HCT116 (cell line): ENCODE data around the gene APOBEC3G.

Experiments used
- CEBPB ChIP-seq: IDR thresholded peaks from 2 replicates; pipeline ENCODE4 v1.6.1; 2012; ENCODE audit warnings: low read depth
- CTCF ChIP-seq, 3 experiments: fragments of 200-600 bp in 1 of 3; sonication (generic) in 1 of 3; IDR thresholded peaks in 2 of 3; conservative IDR thresholded peaks in 1 of 3; 2 replicates each; pipeline ENCODE4 v1.5.1; 2012 to 2017; ENCODE audit warnings: low read depth in 2 of 3, low read length in 2 of 3, antibody characterized with exemption in 1 of 3, borderline replicate concordance in 1 of 3, control low read depth in 1 of 3, mild to moderate bottlenecking in 1 of 3, mixed read lengths in 1 of 3, mixed run types in 1 of 3, moderate library complexity in 1 of 3; ENCODE audit not compliant: insufficient read depth in 1 of 3
- EZH2 ChIP-seq: fragments of 200-600 bp; sonication (generic); IDR thresholded peaks from 2 replicates; pipeline ENCODE4 v1.6.1; 2017; ENCODE audit warnings: antibody characterized with exemption, mixed run types
- MAX ChIP-seq: IDR thresholded peaks from 2 replicates; pipeline ENCODE4 v1.6.1; 2012
- POLR2A ChIP-seq: IDR thresholded peaks from 2 replicates; pipeline ENCODE4 v1.7.0; 2011; ENCODE audit warnings: borderline replicate concordance; ENCODE audit not compliant: insufficient read depth, insufficient read length; ENCODE audit errors: extremely low read depth
- POLR2AphosphoS5 ChIP-seq: IDR thresholded peaks from 2 replicates; pipeline ENCODE4 v1.6.1; 2011; ENCODE audit warnings: mild to moderate bottlenecking, low read depth, low read length, moderate library complexity
- RAD21 ChIP-seq: IDR thresholded peaks from 2 replicates; pipeline ENCODE4 v1.6.1; 2012; ENCODE audit warnings: low read depth, mild to moderate bottlenecking
- TCF7L2 ChIP-seq: IDR thresholded peaks from 2 replicates; pipeline ENCODE4 v1.7.0; 2011; ENCODE audit warnings: borderline replicate concordance, inconsistent platforms; ENCODE audit not compliant: insufficient read depth, insufficient read length; ENCODE audit errors: extremely low read depth
- YY1 ChIP-seq: IDR thresholded peaks from 2 replicates; pipeline ENCODE4 v1.6.1; 2011; ENCODE audit warnings: low read length, low read depth, moderate library complexity, mild to moderate bottlenecking; ENCODE audit not compliant: insufficient replicate concordance; ENCODE audit errors: extremely low read depth
- ZNF274 ChIP-seq: fragments of 200-500 bp; sonication (Bioruptor generic); IDR thresholded peaks from 2 replicates; pipeline ENCODE4 v1.6.1; 2014; ENCODE audit warnings: mild to moderate bottlenecking, low read depth, low read length, inconsistent platforms

GRCh38 chr22:39084666-39085065 lies 7.6 kb downstream of the APOBEC3G start:
- no peak for TF ChIP-seq CEBPB
- no peak for TF ChIP-seq CTCF (IDR thresholded peaks at IDR 0.05 in 2 of 3, conservative IDR thresholded peaks at IDR 0.05 in 1 of 3; ENCODE audit: borderline replicate concordance in 1 of 3, insufficient read depth in 1 of 3, low read depth in 2 of 3, low read length in 2 of 3)
- TF ChIP-seq POLR2A, result no peak
- TF ChIP-seq TCF7L2, result no peak
- no peak for TF ChIP-seq ZNF274
- TF ChIP-seq MAX, result no peak
- TF ChIP-seq RAD21, result no peak
- no peak for TF ChIP-seq YY1
- no peak for TF ChIP-seq POLR2AphosphoS5
- no peak for TF ChIP-seq EZH2
